Measurements from ENCODE around the gene ZNF287.
A peak's percentile ranks its signal among the peaks of the same experiment; 100 is the strongest.

The ZNF287 gene

DNA sequence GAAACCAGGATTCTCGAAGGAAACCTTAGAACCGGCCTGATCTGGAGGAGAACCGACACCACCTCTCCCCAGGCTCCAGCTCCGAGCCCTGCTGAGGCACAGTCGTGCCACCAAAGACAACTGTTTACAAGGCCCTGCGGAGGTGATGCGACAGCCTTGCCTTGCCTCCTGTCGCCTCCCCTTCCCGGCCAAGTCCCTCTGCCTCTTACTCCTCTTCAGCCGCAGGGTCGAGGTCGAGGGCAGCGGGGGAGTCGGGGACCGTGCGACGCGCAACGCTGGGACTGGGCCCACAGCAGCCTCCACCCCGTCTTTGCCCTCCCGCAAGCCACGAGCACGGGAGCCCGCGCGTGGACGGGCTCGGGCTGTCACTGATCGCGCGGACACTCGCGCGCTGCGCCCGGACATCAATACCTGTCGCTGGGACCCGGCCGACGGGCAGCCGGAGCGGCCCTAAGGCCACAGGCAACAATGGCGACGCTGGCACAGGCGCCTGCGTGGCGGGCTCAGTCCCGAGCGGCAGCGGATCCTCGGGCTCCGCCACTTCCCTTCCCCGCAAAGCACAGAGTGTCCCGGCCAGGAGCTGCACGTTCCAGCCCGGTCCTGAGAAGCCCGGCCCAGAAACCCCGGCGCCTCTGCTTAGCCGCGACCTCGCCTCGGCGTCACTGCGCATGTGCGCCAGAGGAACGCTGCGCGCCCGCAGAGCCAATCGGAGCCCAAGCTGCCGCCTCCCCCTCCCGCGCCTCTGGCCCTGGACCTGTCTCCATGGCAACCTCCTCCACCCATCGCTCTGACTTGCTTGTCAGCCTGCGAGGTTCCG lies at the start of gene ZNF287:
TSS of gene ZNF287 (minus strand) at position 664 of the 817 bp plus-strand sequence. CDS start 1,473 bp downstream, outside the sequence.
- Histone ChIP-seq H3K27me3 (no peaks in the 10 kb centered on the region), H3K9me3 (no peaks in the 10 kb centered on the region), H3K36me3 (peaks cover 16 to 23% (median 18%) of the 10 kb centered on the region in 3 donors), H3K27ac (peak within 1 kb of the TSS; percentile 71 to 81), H3K4me3 (peak within 1 kb of the TSS; percentile 77), H3K4me1 (peaks cover 0 to 10% (median 4%) of the 10 kb centered on the region in 4 donors)
- no peak for TF ChIP-seq CTCF (IDR thresholded peaks at IDR 0.05)
- peak; percentile 95 to 96 for DNase-seq
- intact Hi-C loops (cut with DNase I; ENCODE audit: low total_unique reads): no loop called here

DNA sequence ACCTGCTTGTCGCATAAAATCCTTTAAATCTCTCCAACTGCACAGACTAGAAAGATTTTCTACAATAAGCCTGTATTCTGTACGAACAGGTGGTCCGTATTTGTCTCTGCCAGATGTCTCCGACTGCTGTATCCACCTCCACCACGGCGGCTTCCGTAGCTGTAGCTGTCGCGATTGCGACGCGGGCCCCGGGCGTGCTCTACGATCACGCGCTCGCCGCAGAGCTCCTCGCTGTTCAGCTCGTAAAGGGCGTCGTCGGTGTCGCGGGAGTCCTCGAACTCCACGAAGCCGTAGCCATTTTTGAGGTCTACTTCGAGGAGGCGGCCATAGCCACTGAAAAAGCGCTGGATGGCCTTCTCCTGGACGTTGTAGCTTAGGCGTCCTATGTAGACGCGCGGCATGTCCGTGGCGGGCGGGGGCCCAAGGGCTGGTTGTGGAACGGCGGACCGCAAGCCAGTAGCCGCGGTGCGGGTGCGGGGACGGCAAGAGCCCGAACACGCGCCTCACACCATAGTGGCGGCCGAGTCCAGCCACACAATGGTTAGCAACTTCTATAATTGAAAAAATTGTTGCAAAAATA lies 48.6 kb upstream of the ZNF287 start:
- no peaks in the 10 kb centered on the region for H3K27me3 ChIP-seq
- intact Hi-C loops (cut with DNase I; ENCODE audit: low total_unique reads): no loop called here
- peaks cover 13 to 68% (median 48%) of the 10 kb centered on the region in 3 donors for H3K9me3 ChIP-seq
- H3K4me1 ChIP-seq: no peaks in the 10 kb centered on the region
- TF ChIP-seq CTCF (IDR thresholded peaks at IDR 0.05): no peak
- H3K4me3 ChIP-seq: no peak overlapping the region
- H3K36me3 ChIP-seq: peaks cover 4 to 26% (median 22%) of the 10 kb centered on the region in 3 donors
- DNase-seq: no peak
- no peak overlapping the region for H3K27ac ChIP-seq

GRCh38 chr17:16599537-16599936 lies 30.5 kb upstream of the ZNF287 start:
- H3K9me3 ChIP-seq: peaks cover 0 to 17% (median 0%) of the 10 kb centered on the region in 3 donors
- no peak overlapping the region for H3K27ac ChIP-seq
- no peak for TF ChIP-seq CTCF (IDR thresholded peaks at IDR 0.05)
- no peak for DNase-seq
- no peaks in the 10 kb centered on the region for H3K4me1 ChIP-seq
- no peaks in the 10 kb centered on the region for H3K27me3 ChIP-seq
- H3K4me3 ChIP-seq: no peak overlapping the region
- H3K36me3 ChIP-seq: no peaks in the 10 kb centered on the region
- intact Hi-C loops (cut with DNase I; ENCODE audit: low total_unique reads): no loop called here

GRCh38 chr17:16593356-16594102 lies 24.5 kb upstream of the ZNF287 start:
- DNase-seq: no peak
- Histone ChIP-seq H3K4me1 (peaks cover 0 to 6% (median 0%) of the 10 kb centered on the region in 4 donors), H3K27me3 (peaks cover 0 to 7% of the 10 kb centered on the region in 2 donors), H3K9me3 (no peaks in the 10 kb centered on the region), H3K36me3 (no peaks in the 10 kb centered on the region), H3K27ac (no peak overlapping the region), H3K4me3 (no peak overlapping the region)
- TF ChIP-seq CTCF (IDR thresholded peaks at IDR 0.05): no peak
- intact Hi-C loops (cut with DNase I; ENCODE audit: low total_unique reads): no loop called here

DNA sequence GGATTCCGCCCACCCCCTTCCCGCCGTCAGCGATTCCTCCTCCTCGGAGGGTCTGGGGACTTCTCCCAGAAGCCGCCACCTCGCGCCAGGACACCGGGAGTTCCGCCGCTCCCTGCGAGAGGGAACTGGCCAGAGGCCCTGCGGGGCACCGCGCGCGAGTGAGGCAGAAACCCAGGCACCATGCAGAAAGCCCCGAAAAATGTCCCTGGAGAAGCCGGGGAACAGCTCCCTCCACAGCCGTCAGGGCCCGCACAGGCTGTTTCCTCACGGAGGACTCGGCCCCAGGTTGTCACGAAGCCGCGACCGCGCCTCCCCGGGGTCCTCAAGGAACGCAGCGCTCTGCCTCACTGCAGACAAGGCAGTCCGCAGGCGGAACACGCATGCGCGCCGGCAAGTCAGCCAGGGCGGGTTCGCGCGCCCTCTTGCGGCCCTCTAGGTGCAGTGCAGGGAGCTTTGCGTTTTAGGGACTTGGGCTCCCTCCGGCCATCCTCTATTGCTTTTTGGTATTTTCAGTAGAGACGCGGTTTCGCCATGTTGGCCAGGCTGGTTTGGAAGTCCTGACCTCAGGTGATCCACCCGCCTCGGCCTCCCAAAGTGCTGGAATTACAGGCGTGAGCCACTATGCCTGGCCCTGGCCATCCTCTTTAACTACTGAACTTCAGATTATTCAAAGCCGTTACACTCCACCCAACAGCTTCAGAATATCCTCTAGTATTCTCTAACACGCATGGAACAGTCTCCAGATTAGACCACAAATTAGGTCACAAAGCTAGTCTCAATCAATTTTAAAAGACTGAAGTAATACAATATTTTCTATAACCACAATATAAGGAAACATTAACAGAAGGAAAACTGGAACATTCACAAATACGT lies 20.3 kb upstream of the ZNF287 start:
- DNase-seq: peak; percentile 89 to 94
- peaks cover 0 to 11% (median 0%) of the 10 kb centered on the region in 4 donors for H3K4me1 ChIP-seq
- peak; percentile 95 to 99 for TF ChIP-seq CTCF (IDR thresholded peaks at IDR 0.05)
- peak overlapping the region; percentile 62 to 63 for H3K27ac ChIP-seq
- H3K9me3 ChIP-seq: no peaks in the 10 kb centered on the region
- peak overlapping the region; percentile 54 to 60 for H3K4me3 ChIP-seq
- no peaks in the 10 kb centered on the region for H3K36me3 ChIP-seq
- intact Hi-C loops (cut with DNase I; ENCODE audit: low total_unique reads): no loop called here
- peaks cover 0 to 7% of the 10 kb centered on the region in 2 donors for H3K27me3 ChIP-seq
